Measurements from ENCODE around the gene COL18A1. TPM values are rescaled to one million over a fixed set of nuclear protein-coding genes. Genes with fewer than 3 reads are reported as not detected.

COL18A1 gene
- total and polyA plus RNA-seq, 4 donors = 44.9 to 308 (median 232) TPM

DNA sequence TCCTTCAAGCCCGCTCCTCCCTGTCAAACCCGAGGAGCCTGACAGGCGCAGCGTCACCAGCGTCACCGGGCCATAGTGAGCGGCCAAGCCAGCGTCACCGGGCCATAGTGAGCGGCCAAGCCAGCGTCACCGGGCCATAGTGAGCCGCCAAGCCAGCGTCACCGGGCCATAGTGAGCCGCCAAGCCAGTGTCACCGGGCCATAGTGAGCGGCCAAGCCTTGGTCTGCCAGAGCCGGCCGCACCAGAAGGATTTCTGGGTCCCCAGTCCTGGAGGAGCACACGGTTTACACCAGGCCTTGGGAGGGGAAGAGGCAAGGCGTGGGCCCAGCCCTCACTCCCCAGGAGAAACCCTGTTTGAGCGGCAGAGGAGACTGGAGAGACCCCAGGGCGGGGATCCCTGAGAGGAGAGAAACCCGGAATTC is 39.8 kb upstream of the COL18A1 start:
- Histone ChIP-seq H3K36me3 (ENCODE audit: control insufficient read depth in 4 of 4, insufficient read depth in 3 of 4, low read depth in 1 of 4, low read length in 3 of 4) (no peaks in the 10 kb centered on the region), H3K9ac (ENCODE audit: low read depth in 1 of 2, low read length in 2 of 2) (no peak overlapping the region), H3K4me1 (ENCODE audit: control insufficient read depth in 4 of 4, insufficient read depth in 4 of 4, low read length in 3 of 4) (peaks cover 0 to 4% (median 0%) of the 10 kb centered on the region in 4 donors), H3K27ac (ENCODE audit: low read depth in 1 of 2, low read length in 2 of 2) (peak overlapping the region; percentile 65 to 94), H3K27me3 (ENCODE audit: control insufficient read depth in 4 of 4, insufficient read depth in 4 of 4, low read length in 3 of 4) (no peaks in the 10 kb centered on the region), H3K4me3 (ENCODE audit: low read depth in 1 of 3, low read length in 3 of 3) (no peak overlapping the region), H3K9me3 (ENCODE audit: control insufficient read depth in 4 of 4, low read length in 3 of 4) (no peaks in the 10 kb centered on the region)
- TF ChIP-seq NR2F2 (IDR thresholded peaks at IDR 0.05) (no peak), FOXA2 (IDR thresholded peaks at IDR 0.05) (no peak)
- 95% methylated on average over 25 of the region's 25 CpGs for WGBS
- no peak for DNase-seq (ENCODE audit: low spot score)

DNA sequence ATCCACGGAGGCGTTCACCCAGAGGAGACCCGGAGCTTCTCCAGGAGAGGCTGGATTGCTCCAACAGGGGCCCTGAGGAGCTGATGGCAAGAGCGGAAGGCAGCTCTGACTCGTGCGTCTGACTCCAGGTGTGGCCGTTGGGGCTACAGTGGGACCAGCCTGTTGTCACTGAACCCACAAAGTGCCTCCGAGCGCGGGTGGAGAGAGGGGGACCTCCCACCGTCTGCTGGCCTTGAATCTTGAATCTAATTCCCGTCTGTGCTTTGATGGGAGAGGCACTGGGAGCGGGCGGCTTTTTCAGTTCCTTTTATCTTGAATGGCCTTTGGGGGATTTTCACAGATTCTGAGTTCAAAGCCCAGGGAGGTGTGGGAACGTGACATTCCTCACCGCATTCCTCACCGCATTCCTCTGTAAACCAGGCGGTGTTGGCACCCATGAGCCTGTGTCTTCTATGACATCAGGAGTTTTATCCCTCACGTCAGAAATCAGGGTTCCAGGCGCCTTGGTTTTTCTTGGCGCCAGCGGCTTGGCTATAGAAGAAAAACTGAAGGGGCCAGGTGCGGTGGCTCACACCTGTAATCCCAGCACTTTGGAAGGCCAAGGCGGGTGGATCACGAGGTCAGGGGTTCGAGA is 39.2 kb upstream of the COL18A1 start:
- no peaks in the 10 kb centered on the region for H3K27me3 ChIP-seq (ENCODE audit: control insufficient read depth in 4 of 4, insufficient read depth in 4 of 4, low read length in 3 of 4)
- peak overlapping the region in 1 of 2 donors; percentile 94 for H3K27ac ChIP-seq (ENCODE audit: low read depth in 1 of 2, low read length in 2 of 2)
- no peak overlapping the region for H3K9ac ChIP-seq (ENCODE audit: low read depth in 1 of 2, low read length in 2 of 2)
- no peaks in the 10 kb centered on the region for H3K36me3 ChIP-seq (ENCODE audit: control insufficient read depth in 4 of 4, insufficient read depth in 3 of 4, low read depth in 1 of 4, low read length in 3 of 4)
- peaks cover 0 to 4% (median 0%) of the 10 kb centered on the region in 4 donors for H3K4me1 ChIP-seq (ENCODE audit: control insufficient read depth in 4 of 4, insufficient read depth in 4 of 4, low read length in 3 of 4)
- 89% methylated on average over 26 of the region's 26 CpGs for WGBS
- H3K4me3 ChIP-seq (ENCODE audit: low read depth in 1 of 3, low read length in 3 of 3) = no peak overlapping the region
- H3K9me3 ChIP-seq (ENCODE audit: control insufficient read depth in 4 of 4, low read length in 3 of 4) = no peaks in the 10 kb centered on the region
- TF ChIP-seq RXRA (IDR thresholded peaks at IDR 0.05) (no peak), SP1 (IDR thresholded peaks at IDR 0.05) (no peak), HNF4A (conservative IDR thresholded peaks at IDR 0.05) (no peak), GABPA (IDR thresholded peaks at IDR 0.05 in 1 of 2, conservative IDR thresholded peaks at IDR 0.05 in 1 of 2) (no peak), HNF4G (IDR thresholded peaks at IDR 0.05) (no peak)
- no peak for DNase-seq (ENCODE audit: low spot score)

DNA sequence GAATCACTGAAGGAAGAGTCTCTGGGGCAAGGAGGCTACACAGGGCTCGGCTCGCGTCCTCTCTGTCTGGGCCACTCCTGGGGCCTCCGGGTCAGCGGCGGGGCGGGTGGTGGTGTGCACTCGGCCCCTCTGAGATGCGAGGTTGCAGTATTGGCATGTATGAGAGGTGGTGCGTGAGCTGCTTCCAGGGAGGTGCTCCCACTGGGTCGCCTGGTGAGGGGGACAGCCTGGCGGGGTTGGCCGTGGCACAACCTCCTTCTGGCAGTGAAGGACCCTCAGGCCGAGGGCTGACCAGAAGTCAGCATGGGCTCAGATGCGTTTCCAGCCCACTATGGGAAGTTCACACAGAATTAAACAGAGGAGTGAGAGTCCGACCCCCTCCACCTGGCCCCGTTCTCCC is 38.5 kb upstream of the COL18A1 start:
- no peak overlapping the region for H3K9ac ChIP-seq (ENCODE audit: low read depth in 1 of 2, low read length in 2 of 2)
- H3K27ac ChIP-seq (ENCODE audit: low read depth in 1 of 2, low read length in 2 of 2) = peak overlapping the region in 1 of 2 donors; percentile 32
- no peak overlapping the region for H3K4me3 ChIP-seq (ENCODE audit: low read depth in 1 of 3, low read length in 3 of 3)
- no peaks in the 10 kb centered on the region for H3K9me3 ChIP-seq (ENCODE audit: control insufficient read depth in 4 of 4, low read length in 3 of 4)
- H3K4me1 ChIP-seq (ENCODE audit: control insufficient read depth in 4 of 4, insufficient read depth in 4 of 4, low read length in 3 of 4) = peaks cover 0 to 4% (median 0%) of the 10 kb centered on the region in 4 donors
- H3K27me3 ChIP-seq (ENCODE audit: control insufficient read depth in 4 of 4, insufficient read depth in 4 of 4, low read length in 3 of 4) = no peaks in the 10 kb centered on the region
- DNase-seq (ENCODE audit: low spot score) = no peak
- WGBS = 95% methylated on average over 17 of the region's 17 CpGs
- TF ChIP-seq SP1 (IDR thresholded peaks at IDR 0.05) (no peak), RXRA (IDR thresholded peaks at IDR 0.05) (no peak), HNF4G (IDR thresholded peaks at IDR 0.05) (no peak)
- H3K36me3 ChIP-seq (ENCODE audit: control insufficient read depth in 4 of 4, insufficient read depth in 3 of 4, low read depth in 1 of 4, low read length in 3 of 4) = no peaks in the 10 kb centered on the region

DNA sequence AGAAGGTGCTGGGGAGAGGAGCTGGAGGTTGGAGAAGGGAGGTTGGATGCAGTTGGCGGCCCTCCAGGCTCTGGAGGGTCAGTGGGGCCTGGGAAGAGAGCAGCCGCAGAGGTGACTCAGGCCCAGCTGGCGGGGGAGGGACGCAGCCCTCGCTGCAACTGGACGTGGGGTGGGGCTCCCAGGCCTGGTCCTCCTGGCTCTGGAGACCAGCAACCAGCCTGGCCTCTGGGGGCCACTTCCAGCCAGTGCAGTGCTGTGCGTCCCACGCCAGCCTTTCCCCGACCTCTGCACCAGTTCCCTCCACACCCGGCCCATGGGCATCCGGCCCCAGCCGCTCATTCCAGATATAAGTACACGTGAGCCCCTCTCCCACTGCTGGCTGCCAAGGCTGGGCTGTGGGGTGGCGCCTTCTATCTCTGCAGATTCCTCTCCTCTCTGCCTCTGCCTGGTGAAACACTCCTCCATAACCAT is 38.0 kb upstream of the COL18A1 start:
- Histone ChIP-seq H3K9me3 (ENCODE audit: control insufficient read depth in 4 of 4, low read length in 3 of 4) (no peaks in the 10 kb centered on the region), H3K27me3 (ENCODE audit: control insufficient read depth in 4 of 4, insufficient read depth in 4 of 4, low read length in 3 of 4) (no peaks in the 10 kb centered on the region), H3K9ac (ENCODE audit: low read depth in 1 of 2, low read length in 2 of 2) (no peak overlapping the region), H3K27ac (ENCODE audit: low read depth in 1 of 2, low read length in 2 of 2) (peak overlapping the region in 1 of 2 donors; percentile 48), H3K4me3 (ENCODE audit: low read depth in 1 of 3, low read length in 3 of 3) (no peak overlapping the region), H3K4me1 (ENCODE audit: control insufficient read depth in 4 of 4, insufficient read depth in 4 of 4, low read length in 3 of 4) (peaks cover 0 to 4% (median 0%) of the 10 kb centered on the region in 4 donors), H3K36me3 (ENCODE audit: control insufficient read depth in 4 of 4, insufficient read depth in 3 of 4, low read depth in 1 of 4, low read length in 3 of 4) (no peaks in the 10 kb centered on the region)
- TF ChIP-seq RAD21 (IDR thresholded peaks at IDR 0.05) (no peak), YY1 (IDR thresholded peaks at IDR 0.05) (no peak), HNF4G (IDR thresholded peaks at IDR 0.05) (no peak), TAF1 (conservative IDR thresholded peaks at IDR 0.05) (no peak), NR2F2 (IDR thresholded peaks at IDR 0.05) (no peak), SP1 (IDR thresholded peaks at IDR 0.05) (no peak), FOXA2 (IDR thresholded peaks at IDR 0.05) (no peak)
- TF ChIP-seq, protein P1, sequence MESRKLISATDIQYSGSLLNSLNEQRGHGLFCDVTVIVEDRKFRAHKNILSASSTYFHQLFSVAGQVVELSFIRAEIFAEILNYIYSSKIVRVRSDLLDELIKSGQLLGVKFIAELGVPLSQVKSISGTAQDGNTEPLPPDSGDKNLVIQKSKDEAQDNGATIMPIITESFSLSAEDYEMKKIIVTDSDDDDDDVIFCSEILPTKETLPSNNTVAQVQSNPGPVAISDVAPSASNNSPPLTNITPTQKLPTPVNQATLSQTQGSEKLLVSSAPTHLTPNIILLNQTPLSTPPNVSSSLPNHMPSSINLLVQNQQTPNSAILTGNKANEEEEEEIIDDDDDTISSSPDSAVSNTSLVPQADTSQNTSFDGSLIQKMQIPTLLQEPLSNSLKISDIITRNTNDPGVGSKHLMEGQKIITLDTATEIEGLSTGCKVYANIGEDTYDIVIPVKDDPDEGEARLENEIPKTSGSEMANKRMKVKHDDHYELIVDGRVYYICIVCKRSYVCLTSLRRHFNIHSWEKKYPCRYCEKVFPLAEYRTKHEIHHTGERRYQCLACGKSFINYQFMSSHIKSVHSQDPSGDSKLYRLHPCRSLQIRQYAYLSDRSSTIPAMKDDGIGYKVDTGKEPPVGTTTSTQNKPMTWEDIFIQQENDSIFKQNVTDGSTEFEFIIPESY (IDR thresholded peaks at IDR 0.05) = no peak
- DNase-seq (ENCODE audit: low spot score) = no peak
- 82% methylated on average over 14 of the region's 14 CpGs for WGBS

Data from liver (tissue), 9 donors.